Measurements from ENCODE around the gene KAZALD1. TPM values are rescaled to one million over a fixed set of nuclear protein-coding genes. Genes with fewer than 3 reads are reported as not detected.
A peak's percentile ranks its signal among the peaks of the same experiment; 100 is the strongest.

Gene KAZALD1, protein sequence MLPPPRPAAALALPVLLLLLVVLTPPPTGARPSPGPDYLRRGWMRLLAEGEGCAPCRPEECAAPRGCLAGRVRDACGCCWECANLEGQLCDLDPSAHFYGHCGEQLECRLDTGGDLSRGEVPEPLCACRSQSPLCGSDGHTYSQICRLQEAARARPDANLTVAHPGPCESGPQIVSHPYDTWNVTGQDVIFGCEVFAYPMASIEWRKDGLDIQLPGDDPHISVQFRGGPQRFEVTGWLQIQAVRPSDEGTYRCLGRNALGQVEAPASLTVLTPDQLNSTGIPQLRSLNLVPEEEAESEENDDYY
- total RNA-seq: 10 to 100 TPM in 3 of 4 donors, not detected in 1; 25.9 to 41.8 (median 39.1) TPM

DNA sequence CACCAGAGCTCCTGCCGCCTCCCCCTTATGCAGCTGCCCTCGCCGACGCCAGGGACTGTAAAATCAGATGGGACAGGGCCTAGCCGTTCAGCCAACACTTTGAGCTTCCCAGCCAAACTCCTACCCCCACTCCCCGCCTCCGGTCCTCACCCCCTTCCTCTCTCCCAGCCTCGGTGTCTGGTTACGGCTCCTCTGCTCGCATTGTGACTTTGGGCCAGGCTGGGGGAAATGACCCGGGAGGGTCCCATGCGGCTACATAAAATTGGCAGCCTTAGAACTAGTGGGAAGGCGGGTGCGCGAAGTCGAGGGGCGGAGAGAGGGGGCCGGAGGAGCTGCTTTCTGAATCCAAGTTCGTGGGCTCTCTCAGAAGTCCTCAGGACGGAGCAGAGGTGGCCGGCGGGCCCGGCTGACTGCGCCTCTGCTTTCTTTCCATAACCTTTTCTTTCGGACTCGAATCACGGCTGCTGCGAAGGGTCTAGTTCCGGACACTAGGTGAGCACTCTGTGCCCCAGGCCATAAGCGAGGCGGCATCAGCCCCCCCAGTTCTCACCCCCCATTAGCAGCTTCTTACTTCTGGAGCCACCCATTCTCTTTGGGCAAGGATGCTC lies at the start of gene KAZALD1:
TSS of gene KAZALD1 (plus strand) at position 366 of the 608 bp plus-strand sequence. CDS start 604 bp downstream, outside the sequence.
- Histone ChIP-seq H3K27ac (peak within 1 kb of the TSS; percentile 92 to 98 (median 97)), H3K36me3 (no peaks in the 10 kb centered on the region), H3K27me3 (no peaks in the 10 kb centered on the region), H3K9me3 (no peaks in the 10 kb centered on the region), H3K4me3 (peak within 1 kb of the TSS; percentile 72 to 86 (median 78)), H3K4me1 (peaks cover 0 to 59% (median 29%) of the 10 kb centered on the region in 4 donors)
- no peak for DNase-seq
- TF ChIP-seq, protein P1, sequence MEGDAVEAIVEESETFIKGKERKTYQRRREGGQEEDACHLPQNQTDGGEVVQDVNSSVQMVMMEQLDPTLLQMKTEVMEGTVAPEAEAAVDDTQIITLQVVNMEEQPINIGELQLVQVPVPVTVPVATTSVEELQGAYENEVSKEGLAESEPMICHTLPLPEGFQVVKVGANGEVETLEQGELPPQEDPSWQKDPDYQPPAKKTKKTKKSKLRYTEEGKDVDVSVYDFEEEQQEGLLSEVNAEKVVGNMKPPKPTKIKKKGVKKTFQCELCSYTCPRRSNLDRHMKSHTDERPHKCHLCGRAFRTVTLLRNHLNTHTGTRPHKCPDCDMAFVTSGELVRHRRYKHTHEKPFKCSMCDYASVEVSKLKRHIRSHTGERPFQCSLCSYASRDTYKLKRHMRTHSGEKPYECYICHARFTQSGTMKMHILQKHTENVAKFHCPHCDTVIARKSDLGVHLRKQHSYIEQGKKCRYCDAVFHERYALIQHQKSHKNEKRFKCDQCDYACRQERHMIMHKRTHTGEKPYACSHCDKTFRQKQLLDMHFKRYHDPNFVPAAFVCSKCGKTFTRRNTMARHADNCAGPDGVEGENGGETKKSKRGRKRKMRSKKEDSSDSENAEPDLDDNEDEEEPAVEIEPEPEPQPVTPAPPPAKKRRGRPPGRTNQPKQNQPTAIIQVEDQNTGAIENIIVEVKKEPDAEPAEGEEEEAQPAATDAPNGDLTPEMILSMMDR (IDR thresholded peaks at IDR 0.05): no peak
- TF ChIP-seq POLR2A (IDR thresholded peaks at IDR 0.05): no peak

DNA sequence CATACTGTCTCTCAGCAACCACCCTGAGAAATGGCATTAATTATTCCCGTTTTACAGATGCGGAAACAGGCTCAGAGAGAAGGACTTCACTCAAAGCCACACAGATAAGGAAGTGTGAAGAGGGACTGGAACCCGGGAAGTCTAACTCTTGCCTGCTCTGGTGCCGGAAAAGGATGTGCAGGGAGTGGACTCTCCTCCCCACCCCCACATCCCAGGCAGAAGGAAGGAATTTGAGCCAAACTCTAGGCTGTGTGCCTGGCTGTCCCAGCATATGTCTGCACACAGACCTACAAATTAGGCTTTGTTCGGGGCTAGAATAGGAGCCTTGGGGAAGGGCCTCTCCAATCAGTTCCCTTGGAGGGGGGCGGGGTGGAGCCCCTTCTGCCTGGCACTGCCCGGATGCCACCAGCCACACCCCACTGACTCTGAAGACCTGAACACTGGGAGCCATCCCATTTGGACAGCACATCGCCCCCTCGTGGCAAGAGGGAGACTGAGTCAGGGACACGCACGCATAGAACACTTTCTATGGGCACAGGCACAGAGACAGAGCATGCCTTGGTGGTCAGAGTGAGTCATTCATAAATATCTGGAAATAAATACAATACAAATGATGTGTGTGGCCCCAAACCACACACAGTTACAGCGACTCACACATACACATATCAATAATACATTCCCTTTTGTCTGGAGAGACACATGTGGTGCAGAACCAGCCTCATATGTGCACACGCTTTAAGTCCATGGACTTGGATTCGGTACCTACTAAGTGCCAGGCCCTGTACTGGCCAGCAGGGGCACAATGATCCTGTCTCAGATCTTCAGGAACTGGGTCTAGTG lies 49.0 kb upstream of the KAZALD1 start:
- H3K27ac ChIP-seq: peak overlapping the region in 2 of 4 donors; percentile 10 to 55
- no peak for TF ChIP-seq POLR2A (IDR thresholded peaks at IDR 0.05)
- TF ChIP-seq, protein P1 (IDR thresholded peaks at IDR 0.05): peak; percentile 72 to 94 (median 91)
- H3K9me3 ChIP-seq: no peaks in the 10 kb centered on the region
- H3K27me3 ChIP-seq: no peaks in the 10 kb centered on the region
- H3K4me1 ChIP-seq: peaks cover 0 to 25% (median 3%) of the 10 kb centered on the region in 4 donors
- peak; percentile 80 to 95 (median 86) for DNase-seq
- no peak overlapping the region for H3K4me3 ChIP-seq
- H3K36me3 ChIP-seq: no peaks in the 10 kb centered on the region

DNA sequence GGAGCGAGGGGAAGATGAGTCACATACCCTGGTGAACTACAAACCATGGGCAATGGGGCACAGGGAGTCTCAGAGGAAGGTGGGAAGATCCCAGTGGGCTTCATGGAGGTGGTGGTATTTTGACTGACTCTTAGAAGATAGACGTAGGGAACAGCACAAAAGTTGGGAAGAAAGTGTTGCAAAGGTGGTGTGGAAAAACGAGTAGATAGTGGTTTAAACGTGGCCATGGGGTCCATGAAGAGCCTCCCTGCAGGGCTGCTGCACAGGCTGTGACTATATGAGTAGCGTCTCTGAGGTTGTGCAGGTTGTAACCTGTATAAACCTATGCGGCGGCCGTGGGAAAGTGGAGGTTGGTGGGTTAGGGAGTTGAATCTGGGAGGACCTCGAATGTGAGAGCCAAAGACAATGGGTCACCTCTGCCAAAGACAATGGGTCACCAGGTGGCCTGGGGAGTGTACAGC lies 48.4 kb upstream of the KAZALD1 start:
- Histone ChIP-seq H3K27me3 (no peaks in the 10 kb centered on the region), H3K27ac (peak overlapping the region in 2 of 4 donors; percentile 10 to 55), H3K36me3 (no peaks in the 10 kb centered on the region), H3K4me3 (no peak overlapping the region), H3K9me3 (no peaks in the 10 kb centered on the region), H3K4me1 (peaks cover 0 to 18% (median 3%) of the 10 kb centered on the region in 4 donors)
- no peak for TF ChIP-seq POLR2A (IDR thresholded peaks at IDR 0.05)
- TF ChIP-seq, protein P1 (IDR thresholded peaks at IDR 0.05): no peak
- DNase-seq: no peak

DNA sequence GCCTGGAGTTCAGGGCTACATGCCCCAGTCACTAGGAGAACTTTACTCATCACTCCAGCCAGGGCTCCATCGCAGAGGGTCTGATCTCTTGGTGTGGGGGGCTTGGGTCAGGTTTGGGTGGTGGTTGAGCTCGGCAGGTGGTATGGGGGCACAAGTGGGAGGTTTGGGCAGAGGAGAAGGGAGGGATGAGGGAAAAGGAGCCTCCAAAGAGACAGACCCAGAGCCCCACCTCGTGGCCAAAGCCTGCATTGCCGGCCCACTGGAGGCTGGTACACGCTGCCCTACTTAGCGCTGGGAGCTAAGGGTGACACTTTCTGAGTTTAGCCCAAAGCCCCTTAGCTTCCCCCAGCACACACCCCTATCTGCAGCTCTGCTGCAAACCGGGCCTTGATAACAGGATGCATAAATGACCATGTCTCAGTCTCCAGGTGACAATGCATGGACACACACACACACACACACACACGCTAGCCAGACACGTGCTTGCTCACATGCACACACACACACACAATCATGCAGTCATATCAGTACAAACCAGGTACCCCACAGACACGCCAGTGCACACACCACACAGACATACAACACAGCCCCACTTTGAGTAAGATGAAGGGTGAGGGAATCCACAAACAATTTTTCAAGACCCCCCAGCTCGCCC lies 47.4 kb upstream of the KAZALD1 start:
- peak; percentile 83 to 94 (median 87) for DNase-seq
- H3K9me3 ChIP-seq: no peaks in the 10 kb centered on the region
- H3K4me3 ChIP-seq: no peak overlapping the region
- TF ChIP-seq, protein P1 (IDR thresholded peaks at IDR 0.05): peak; percentile 77 to 93 (median 89)
- TF ChIP-seq POLR2A (IDR thresholded peaks at IDR 0.05): no peak
- H3K36me3 ChIP-seq: no peaks in the 10 kb centered on the region
- no peaks in the 10 kb centered on the region for H3K27me3 ChIP-seq
- H3K4me1 ChIP-seq: peaks cover 0 to 25% (median 10%) of the 10 kb centered on the region in 4 donors
- no peak overlapping the region for H3K27ac ChIP-seq
